HL-60 (cell line): Measurements from ENCODE around the gene FDCSP.
"Not testable (repeated sequence)": the region's sequence is repeated elsewhere in the genome, so short reads cannot be mapped to it uniquely, and the experiment has no call there.

Source experiments
- DNase-seq, 2 experiments: peaks; one replicate each; pipeline ENCODE4 v3.0.0-alpha.2; 2010 to 2020; ENCODE audit warnings: low read depth in 1 of 2, low spot score in 1 of 2
- H3K27ac ChIP-seq: fragments of 250-450 bp; sonication (Bioruptor Pico); replicated peaks from 2 replicates; pipeline ENCODE4 v1.5.1; 2020; ENCODE audit warnings: mild to moderate bottlenecking, moderate library complexity
- H3K27me3 ChIP-seq: fragments of 250-450 bp; sonication (Bioruptor Pico); 2 replicates; pipeline ENCODE4 v1.5.1; 2021; ENCODE audit warnings: mild to moderate bottlenecking, moderate library complexity; ENCODE audit not compliant: insufficient read depth, poor library complexity, severe bottlenecking
- H3K4me3 ChIP-seq: replicated peaks from 2 replicates; pipeline ENCODE4 v1.5.1; 2011; ENCODE audit warnings: mild to moderate bottlenecking, control low read depth, low read length; ENCODE audit not compliant: insufficient read depth
- CTCF ChIP-seq: IDR thresholded peaks from one replicate; pipeline ENCODE4 v1.5.1; 2011; ENCODE audit warnings: low read length, control low read depth, inconsistent platforms; ENCODE audit not compliant: insufficient read depth
- GABPA ChIP-seq: IDR thresholded peaks from 2 replicates; pipeline ENCODE4 v1.6.1; 2012; ENCODE audit warnings: low read depth
- POLR2AphosphoS5 ChIP-seq: IDR thresholded peaks from 2 replicates; pipeline ENCODE4 v1.6.1; 2012; ENCODE audit warnings: low read depth
- REST ChIP-seq: IDR thresholded peaks from 2 replicates; pipeline ENCODE4 v1.6.1; 2012; ENCODE audit warnings: low read depth; ENCODE audit not compliant: insufficient replicate concordance
- SPI1 ChIP-seq: IDR thresholded peaks from 2 replicates; pipeline ENCODE4 v1.6.1; 2012; ENCODE audit warnings: low read depth, mild to moderate bottlenecking, borderline replicate concordance

FDCSP gene

GRCh38 chr4:70203601-70204000 lies 22.3 kb upstream of the FDCSP start:
- TF ChIP-seq POLR2AphosphoS5: no peak
- TF ChIP-seq GABPA: no peak
- TF ChIP-seq CTCF: no peak
- TF ChIP-seq SPI1: no peak
- no peak for TF ChIP-seq REST
- Histone ChIP-seq H3K27ac (no peak overlapping the region), H3K27me3 (no peaks in the 10 kb centered on the region), H3K4me3 (no peak overlapping the region)
- DNase-seq: no peak

GRCh38 chr4:70212752-70213151 lies 13.2 kb upstream of the FDCSP start:
- not testable (repeated sequence) for H3K27me3 ChIP-seq, DNase-seq, H3K4me3 ChIP-seq, H3K27ac ChIP-seq

- DNase-seq: not testable (repeated sequence)
Observed at GRCh38 chr4:70216109-70216508, 9.8 kb upstream of the FDCSP start.

GRCh38 chr4:70216550-70216949 lies 9.4 kb upstream of the FDCSP start:
- H3K27me3 ChIP-seq, H3K27ac ChIP-seq, H3K4me3 ChIP-seq, DNase-seq: not testable (repeated sequence)

More at GRCh38 chr4:70216109-70216508, 9.8 kb upstream of the FDCSP start:
- not testable (repeated sequence) for H3K27me3 ChIP-seq, H3K4me3 ChIP-seq, H3K27ac ChIP-seq

- not testable (repeated sequence) for H3K4me3 ChIP-seq, DNase-seq, H3K27ac ChIP-seq, H3K27me3 ChIP-seq
Observed at GRCh38 chr4:70221389-70221788, 4.5 kb upstream of the FDCSP start.

- H3K27ac ChIP-seq, DNase-seq, H3K4me3 ChIP-seq, H3K27me3 ChIP-seq: not testable (repeated sequence)
Observed at GRCh38 chr4:70221818-70222217, 4.1 kb upstream of the FDCSP start.

GRCh38 chr4:70236125-70236524 lies 10.2 kb downstream of the FDCSP start:
- Histone ChIP-seq H3K4me3 (no peak overlapping the region), H3K27me3 (no peaks in the 10 kb centered on the region), H3K27ac (no peak overlapping the region)
- no peak for DNase-seq
- TF ChIP-seq POLR2AphosphoS5: no peak
- no peak for TF ChIP-seq CTCF
- TF ChIP-seq GABPA: no peak
- no peak for TF ChIP-seq REST
- no peak for TF ChIP-seq SPI1
